GM23338 (cell line): Measurements from ENCODE around the gene NUP88. TPM values are rescaled to one million over a fixed set of nuclear protein-coding genes. Genes with fewer than 3 reads are reported as not detected.

Source experiments
- ATAC-seq: fragments of 200-7000 bp; cut with Tn5 transposase; 3 replicates; pipeline ENCODE4 v1.9.1; 2020
- DNase-seq: peaks from one replicate; pipeline ENCODE4 v3.0.0-alpha.2; 2015; ENCODE audit warnings: low spot score
- H2AFZ ChIP-seq: fragments of 200-600 bp; sonication (generic); 2 replicates; pipeline ENCODE4 v1.8.0; 2016; ENCODE audit warnings: antibody characterized with exemption, mild to moderate bottlenecking, moderate library complexity
- H3F3A ChIP-seq: fragments of 200-600 bp; sonication (generic); replicated peaks from 2 replicates; pipeline ENCODE4 v1.8.0; 2017; ENCODE audit warnings: antibody characterized with exemption, mixed run types, low read depth
- H3K27ac ChIP-seq: fragments of 200-600 bp; sonication (generic); 2 replicates; pipeline ENCODE4 v1.6.1; 2016; ENCODE audit warnings: low read depth
- H3K27me3 ChIP-seq: fragments of 200-600 bp; sonication (generic); 2 replicates; pipeline ENCODE4 v1.8.0; 2016; ENCODE audit warnings: mild to moderate bottlenecking, mixed run types, moderate library complexity; ENCODE audit not compliant: insufficient read depth
- H3K36me3 ChIP-seq: fragments of 200-600 bp; sonication (generic); 2 replicates; pipeline ENCODE4 v1.8.0; 2016; ENCODE audit warnings: mild to moderate bottlenecking; ENCODE audit not compliant: insufficient read depth
- H3K4me1 ChIP-seq: fragments of 200-600 bp; sonication (generic); 2 replicates; pipeline ENCODE4 v1.8.0; 2016; ENCODE audit warnings: mild to moderate bottlenecking, moderate library complexity; ENCODE audit not compliant: insufficient read depth
- H3K4me2 ChIP-seq: fragments of 200-600 bp; sonication (generic); 2 replicates; pipeline ENCODE4 v1.7.1; 2017; ENCODE audit warnings: mixed run types
- H3K4me3 ChIP-seq: fragments of 200-600 bp; sonication (generic); 2 replicates; pipeline ENCODE4 v1.6.1; 2016; ENCODE audit warnings: mixed run types
- H3K79me2 ChIP-seq: fragments of 200-600 bp; sonication (generic); replicated peaks from 2 replicates; pipeline ENCODE4 v1.8.0; 2017; ENCODE audit warnings: mild to moderate bottlenecking; ENCODE audit not compliant: insufficient read depth
- H3K9me2 ChIP-seq: fragments of 200-600 bp; sonication (generic); 2 replicates; pipeline ENCODE4 v1.8.0; 2017; ENCODE audit not compliant: insufficient read depth
- H4K20me1 ChIP-seq: fragments of 200-600 bp; sonication (generic); replicated peaks from 2 replicates; pipeline ENCODE4 v1.8.0; 2017; ENCODE audit warnings: mild to moderate bottlenecking; ENCODE audit not compliant: insufficient read depth
- H3K27ac Mint-ChIP-seq: 2 replicates; pipeline ENCODE4 v1.8.0; 2020; ENCODE audit warnings: inconsistent platforms, mild to moderate bottlenecking, moderate library complexity, mixed read lengths
- H3K27me3 Mint-ChIP-seq: 3 replicates; pipeline ENCODE4 v1.8.0; 2022; ENCODE audit warnings: low read depth, mild to moderate bottlenecking, moderate library complexity, mixed read lengths, inconsistent platforms; ENCODE audit not compliant: insufficient read depth, poor library complexity
- H3K36me3 Mint-ChIP-seq: 3 replicates; pipeline ENCODE4 v1.8.0; 2021; ENCODE audit warnings: low read depth, mild to moderate bottlenecking, inconsistent platforms, moderate library complexity, mixed read lengths
- H3K4me1 Mint-ChIP-seq: 3 replicates; pipeline ENCODE4 v1.8.0; 2020; ENCODE audit warnings: mild to moderate bottlenecking, inconsistent platforms, mixed read lengths
- H3K4me3 Mint-ChIP-seq: 3 replicates; pipeline ENCODE4 v1.8.0; 2021; ENCODE audit warnings: moderate library complexity, mild to moderate bottlenecking, inconsistent platforms, mixed read lengths
- H3K9me3 Mint-ChIP-seq: 3 replicates; pipeline ENCODE4 v1.8.0; 2020; ENCODE audit warnings: moderate library complexity, mild to moderate bottlenecking, inconsistent platforms, mixed read lengths
- CREB1 ChIP-seq: fragments of 250-450 bp; sonication (Bioruptor Pico); IDR thresholded peaks from 2 replicates; pipeline ENCODE4 v1.5.0; 2020; ENCODE audit warnings: low read depth, mild to moderate bottlenecking, moderate library complexity
- CTCF ChIP-seq, 2 experiments: fragments of 200-600 bp in 1 of 2; sonication (generic) in 1 of 2; conservative IDR thresholded peaks; 2 replicates each; pipeline versions ENCODE4 v1.5.1 to v1.6.1; 2016 to 2017; ENCODE audit warnings: antibody characterized with exemption in 2 of 2, low read depth in 2 of 2, mild to moderate bottlenecking in 2 of 2, moderate library complexity in 1 of 2
- EZH2 ChIP-seq: fragments of 200-600 bp; sonication (generic); IDR thresholded peaks from one replicate; pipeline ENCODE4 v1.8.0; 2017; ENCODE audit warnings: antibody characterized with exemption, mild to moderate bottlenecking, low read depth; ENCODE audit not compliant: unreplicated experiment
- EZH2phosphoT487 ChIP-seq: fragments of 200-600 bp; sonication (generic); IDR thresholded peaks from one replicate; pipeline ENCODE4 v1.8.1; 2018; ENCODE audit warnings: antibody characterized with exemption; ENCODE audit not compliant: unreplicated experiment
- JUNB ChIP-seq: IDR thresholded peaks from one replicate; pipeline ENCODE4 v1.6.1; 2016; ENCODE audit warnings: antibody characterized with exemption; ENCODE audit not compliant: unreplicated experiment
- NANOG ChIP-seq: IDR thresholded peaks from 2 replicates; pipeline ENCODE4 v1.6.1; 2016; ENCODE audit warnings: antibody characterized with exemption, borderline replicate concordance
- POLR2AphosphoS5 ChIP-seq: IDR thresholded peaks from 2 replicates; pipeline ENCODE4 v1.6.1; 2016; ENCODE audit warnings: antibody characterized with exemption, low read depth
- STAT1 ChIP-seq: IDR thresholded peaks from one replicate; pipeline ENCODE4 v1.6.1; 2016; ENCODE audit warnings: antibody characterized with exemption; ENCODE audit not compliant: unreplicated experiment
- ZNF114 ChIP-seq: fragments of 250-450 bp; sonication (Bioruptor Pico); IDR thresholded peaks from 2 replicates; pipeline ENCODE4 v1.5.0; 2020; ENCODE audit warnings: mild to moderate bottlenecking, moderate library complexity
- ZNF331 ChIP-seq: fragments of 250-450 bp; sonication (Bioruptor Pico); IDR thresholded peaks from 2 replicates; pipeline ENCODE4 v1.5.0; 2020; ENCODE audit warnings: low read depth, mild to moderate bottlenecking, moderate library complexity
- polyA plus RNA-seq: library from polyadenylated mRNA; unstranded; fragments of >200 nt; fragmentation: Nextera tagmentation; extraction: Ambion mirVana; gene quantifications from 2 replicates; pipeline ENCODE4 v1.2.1, GENCODE V29; 2016
- total RNA-seq: library from RNA; depleted of rRNA; stranded (reverse); fragments of >200 nt; shearing (Covaris generic); gene quantifications from 2 replicates; pipeline ENCODE4 v1.2.3, GENCODE V29; 2014
- TF ChIP-seq, protein P1 (sequence below): IDR thresholded peaks from one replicate; pipeline ENCODE4 v1.6.1; 2018; ENCODE audit warnings: antibody characterized with exemption; ENCODE audit not compliant: unreplicated experiment
- TF ChIP-seq, protein P2 (sequence below): IDR thresholded peaks from 2 replicates; pipeline ENCODE4 v1.6.1; 2016; ENCODE audit warnings: antibody characterized with exemption
- TF ChIP-seq, protein P3 (sequence below): fragments of 250-450 bp; sonication (Bioruptor Pico); IDR thresholded peaks from 2 replicates; pipeline ENCODE4 v1.5.0; 2020; ENCODE audit warnings: mild to moderate bottlenecking, moderate library complexity

Gene NUP88
- total and polyA plus RNA-seq, 2 experiments from 2014 or later: 110 to 172 TPM

DNA sequence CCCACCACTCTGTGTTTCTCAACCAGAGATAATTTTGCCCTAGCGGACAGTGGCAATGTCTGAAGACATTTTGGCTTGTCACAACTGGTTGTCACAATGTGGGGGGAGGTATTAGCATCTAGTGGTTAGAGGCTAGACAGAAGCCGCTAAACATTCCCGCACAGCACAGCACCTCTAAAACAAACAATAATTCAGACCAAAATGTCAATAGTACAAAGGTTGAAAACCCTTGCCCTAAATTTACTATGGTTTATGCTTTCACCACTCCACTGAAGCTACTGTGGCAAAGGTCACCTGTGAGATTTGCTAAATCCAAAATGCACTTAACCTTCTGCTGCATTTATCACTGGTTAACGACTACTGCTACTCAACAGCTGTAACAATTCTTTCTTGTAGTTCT lies 14.1 kb downstream of the NUP88 start:
- H3F3A ChIP-seq: no peaks in the 10 kb centered on the region
- H4K20me1 ChIP-seq: peaks cover 40% of the 10 kb centered on the region
- Mint-ChIP-seq H3K27ac (no peak overlapping the region), H3K27me3 (no peaks in the 10 kb centered on the region), H3K9me3 (no peaks in the 10 kb centered on the region), H3K36me3 (peaks cover 24% of the 10 kb centered on the region), H3K4me1 (no peaks in the 10 kb centered on the region), H3K4me3 (no peak overlapping the region)
- H2AFZ ChIP-seq: no peak overlapping the region
- H3K27me3 ChIP-seq: no peaks in the 10 kb centered on the region
- TF ChIP-seq STAT1 (no peak), POLR2AphosphoS5 (no peak), ZNF114 (CRISPR knock-in tag) (no peak), JUNB (no peak), CREB1 (no peak), EZH2phosphoT487 (no peak), NANOG (no peak), ZNF331 (CRISPR knock-in tag) (no peak), CTCF (conservative IDR thresholded peaks at IDR 0.05; ENCODE audit: low read depth in 2 of 2) (no peak), EZH2 (no peak)
- TF ChIP-seq, protein P1, sequence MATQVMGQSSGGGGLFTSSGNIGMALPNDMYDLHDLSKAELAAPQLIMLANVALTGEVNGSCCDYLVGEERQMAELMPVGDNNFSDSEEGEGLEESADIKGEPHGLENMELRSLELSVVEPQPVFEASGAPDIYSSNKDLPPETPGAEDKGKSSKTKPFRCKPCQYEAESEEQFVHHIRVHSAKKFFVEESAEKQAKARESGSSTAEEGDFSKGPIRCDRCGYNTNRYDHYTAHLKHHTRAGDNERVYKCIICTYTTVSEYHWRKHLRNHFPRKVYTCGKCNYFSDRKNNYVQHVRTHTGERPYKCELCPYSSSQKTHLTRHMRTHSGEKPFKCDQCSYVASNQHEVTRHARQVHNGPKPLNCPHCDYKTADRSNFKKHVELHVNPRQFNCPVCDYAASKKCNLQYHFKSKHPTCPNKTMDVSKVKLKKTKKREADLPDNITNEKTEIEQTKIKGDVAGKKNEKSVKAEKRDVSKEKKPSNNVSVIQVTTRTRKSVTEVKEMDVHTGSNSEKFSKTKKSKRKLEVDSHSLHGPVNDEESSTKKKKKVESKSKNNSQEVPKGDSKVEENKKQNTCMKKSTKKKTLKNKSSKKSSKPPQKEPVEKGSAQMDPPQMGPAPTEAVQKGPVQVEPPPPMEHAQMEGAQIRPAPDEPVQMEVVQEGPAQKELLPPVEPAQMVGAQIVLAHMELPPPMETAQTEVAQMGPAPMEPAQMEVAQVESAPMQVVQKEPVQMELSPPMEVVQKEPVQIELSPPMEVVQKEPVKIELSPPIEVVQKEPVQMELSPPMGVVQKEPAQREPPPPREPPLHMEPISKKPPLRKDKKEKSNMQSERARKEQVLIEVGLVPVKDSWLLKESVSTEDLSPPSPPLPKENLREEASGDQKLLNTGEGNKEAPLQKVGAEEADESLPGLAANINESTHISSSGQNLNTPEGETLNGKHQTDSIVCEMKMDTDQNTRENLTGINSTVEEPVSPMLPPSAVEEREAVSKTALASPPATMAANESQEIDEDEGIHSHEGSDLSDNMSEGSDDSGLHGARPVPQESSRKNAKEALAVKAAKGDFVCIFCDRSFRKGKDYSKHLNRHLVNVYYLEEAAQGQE: no peak
- TF ChIP-seq, protein P2, sequence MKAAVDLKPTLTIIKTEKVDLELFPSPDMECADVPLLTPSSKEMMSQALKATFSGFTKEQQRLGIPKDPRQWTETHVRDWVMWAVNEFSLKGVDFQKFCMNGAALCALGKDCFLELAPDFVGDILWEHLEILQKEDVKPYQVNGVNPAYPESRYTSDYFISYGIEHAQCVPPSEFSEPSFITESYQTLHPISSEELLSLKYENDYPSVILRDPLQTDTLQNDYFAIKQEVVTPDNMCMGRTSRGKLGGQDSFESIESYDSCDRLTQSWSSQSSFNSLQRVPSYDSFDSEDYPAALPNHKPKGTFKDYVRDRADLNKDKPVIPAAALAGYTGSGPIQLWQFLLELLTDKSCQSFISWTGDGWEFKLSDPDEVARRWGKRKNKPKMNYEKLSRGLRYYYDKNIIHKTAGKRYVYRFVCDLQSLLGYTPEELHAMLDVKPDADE: no peak
- TF ChIP-seq, protein P3, sequence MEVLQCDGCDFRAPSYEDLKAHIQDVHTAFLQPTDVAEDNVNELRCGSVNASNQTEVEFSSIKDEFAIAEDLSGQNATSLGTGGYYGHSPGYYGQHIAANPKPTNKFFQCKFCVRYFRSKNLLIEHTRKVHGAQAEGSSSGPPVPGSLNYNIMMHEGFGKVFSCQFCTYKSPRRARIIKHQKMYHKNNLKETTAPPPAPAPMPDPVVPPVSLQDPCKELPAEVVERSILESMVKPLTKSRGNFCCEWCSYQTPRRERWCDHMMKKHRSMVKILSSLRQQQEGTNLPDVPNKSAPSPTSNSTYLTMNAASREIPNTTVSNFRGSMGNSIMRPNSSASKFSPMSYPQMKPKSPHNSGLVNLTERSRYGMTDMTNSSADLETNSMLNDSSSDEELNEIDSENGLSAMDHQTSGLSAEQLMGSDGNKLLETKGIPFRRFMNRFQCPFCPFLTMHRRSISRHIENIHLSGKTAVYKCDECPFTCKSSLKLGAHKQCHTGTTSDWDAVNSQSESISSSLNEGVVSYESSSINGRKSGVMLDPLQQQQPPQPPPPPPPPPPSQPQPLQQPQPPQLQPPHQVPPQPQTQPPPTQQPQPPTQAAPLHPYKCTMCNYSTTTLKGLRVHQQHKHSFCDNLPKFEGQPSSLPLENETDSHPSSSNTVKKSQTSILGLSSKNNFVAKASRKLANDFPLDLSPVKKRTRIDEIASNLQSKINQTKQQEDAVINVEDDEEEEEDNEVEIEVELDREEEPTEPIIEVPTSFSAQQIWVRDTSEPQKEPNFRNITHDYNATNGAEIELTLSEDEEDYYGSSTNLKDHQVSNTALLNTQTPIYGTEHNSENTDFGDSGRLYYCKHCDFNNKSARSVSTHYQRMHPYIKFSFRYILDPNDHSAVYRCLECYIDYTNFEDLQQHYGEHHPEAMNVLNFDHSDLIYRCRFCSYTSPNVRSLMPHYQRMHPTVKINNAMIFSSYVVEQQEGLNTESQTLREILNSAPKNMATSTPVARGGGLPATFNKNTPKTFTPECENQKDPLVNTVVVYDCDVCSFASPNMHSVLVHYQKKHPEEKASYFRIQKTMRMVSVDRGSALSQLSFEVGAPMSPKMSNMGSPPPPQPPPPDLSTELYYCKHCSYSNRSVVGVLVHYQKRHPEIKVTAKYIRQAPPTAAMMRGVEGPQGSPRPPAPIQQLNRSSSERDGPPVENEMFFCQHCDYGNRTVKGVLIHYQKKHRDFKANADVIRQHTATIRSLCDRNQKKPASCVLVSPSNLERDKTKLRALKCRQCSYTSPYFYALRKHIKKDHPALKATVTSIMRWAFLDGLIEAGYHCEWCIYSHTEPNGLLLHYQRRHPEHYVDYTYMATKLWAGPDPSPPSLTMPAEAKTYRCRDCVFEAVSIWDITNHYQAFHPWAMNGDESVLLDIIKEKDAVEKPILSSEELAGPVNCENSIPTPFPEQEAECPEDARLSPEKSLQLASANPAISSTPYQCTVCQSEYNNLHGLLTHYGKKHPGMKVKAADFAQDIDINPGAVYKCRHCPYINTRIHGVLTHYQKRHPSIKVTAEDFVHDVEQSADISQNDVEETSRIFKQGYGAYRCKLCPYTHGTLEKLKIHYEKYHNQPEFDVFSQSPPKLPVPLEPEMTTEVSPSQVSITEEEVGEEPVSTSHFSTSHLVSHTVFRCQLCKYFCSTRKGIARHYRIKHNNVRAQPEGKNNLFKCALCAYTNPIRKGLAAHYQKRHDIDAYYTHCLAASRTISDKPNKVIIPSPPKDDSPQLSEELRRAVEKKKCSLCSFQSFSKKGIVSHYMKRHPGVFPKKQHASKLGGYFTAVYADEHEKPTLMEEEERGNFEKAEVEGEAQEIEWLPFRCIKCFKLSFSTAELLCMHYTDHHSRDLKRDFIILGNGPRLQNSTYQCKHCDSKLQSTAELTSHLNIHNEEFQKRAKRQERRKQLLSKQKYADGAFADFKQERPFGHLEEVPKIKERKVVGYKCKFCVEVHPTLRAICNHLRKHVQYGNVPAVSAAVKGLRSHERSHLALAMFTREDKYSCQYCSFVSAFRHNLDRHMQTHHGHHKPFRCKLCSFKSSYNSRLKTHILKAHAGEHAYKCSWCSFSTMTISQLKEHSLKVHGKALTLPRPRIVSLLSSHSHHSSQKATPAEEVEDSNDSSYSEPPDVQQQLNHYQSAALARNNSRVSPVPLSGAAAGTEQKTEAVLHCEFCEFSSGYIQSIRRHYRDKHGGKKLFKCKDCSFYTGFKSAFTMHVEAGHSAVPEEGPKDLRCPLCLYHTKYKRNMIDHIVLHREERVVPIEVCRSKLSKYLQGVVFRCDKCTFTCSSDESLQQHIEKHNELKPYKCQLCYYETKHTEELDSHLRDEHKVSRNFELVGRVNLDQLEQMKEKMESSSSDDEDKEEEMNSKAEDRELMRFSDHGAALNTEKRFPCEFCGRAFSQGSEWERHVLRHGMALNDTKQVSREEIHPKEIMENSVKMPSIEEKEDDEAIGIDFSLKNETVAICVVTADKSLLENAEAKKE (CRISPR knock-in tag): no peak
- DNase-seq: no peak
- no peak overlapping the region for H3K4me2 ChIP-seq
- H3K4me1 ChIP-seq: no peaks in the 10 kb centered on the region
- peaks cover 77% of the 10 kb centered on the region for H3K36me3 ChIP-seq
- H3K79me2 ChIP-seq: peaks cover 15% of the 10 kb centered on the region
- no peak overlapping the region for H3K4me3 ChIP-seq
- H3K9me2 ChIP-seq: no peaks in the 10 kb centered on the region
- no peak overlapping the region for H3K27ac ChIP-seq
- ATAC-seq: no peak
